Measurements from ENCODE around the gene RNF225.
A peak's percentile ranks its signal among the peaks of the same experiment; 100 is the strongest.
"Not testable (repeated sequence)": the region's sequence is repeated elsewhere in the genome, so short reads cannot be mapped to it uniquely, and the experiment has no call there.

RNF225 gene

GRCh38 chr19:58374200-58374599, 21.3 kb upstream of the RNF225 start:
- DNase-seq, result no peak
- CTCF ChIA-PET, result no interaction called here
- H3K36me3 Mint-ChIP-seq, result no peaks in the 10 kb centered on the region
- H3K9me3 Mint-ChIP-seq, result no peaks in the 10 kb centered on the region
- no peaks in the 10 kb centered on the region for H3K27me3 Mint-ChIP-seq
- no peak overlapping the region for H3K27ac Mint-ChIP-seq
- H3K4me1 Mint-ChIP-seq, result peaks cover 3% of the 10 kb centered on the region
- H3K4me3 Mint-ChIP-seq, result no peak overlapping the region

- H3K9me3 Mint-ChIP-seq, H3K36me3 Mint-ChIP-seq, H3K27ac Mint-ChIP-seq, H3K27me3 Mint-ChIP-seq, DNase-seq, H3K4me3 Mint-ChIP-seq: not testable (repeated sequence)
- CTCF ChIA-PET, result interaction anchor here (0.9 kb wide), 1 partner anchor 14 kb away, joined by 5 read pairs; no protein-coding TSS in a partner anchor
- H3K4me1 Mint-ChIP-seq, result peaks cover 18% of the 10 kb centered on the region
Measured at GRCh38 chr19:58376724-58377123, 18.7 kb upstream of the RNF225 start.

DNA sequence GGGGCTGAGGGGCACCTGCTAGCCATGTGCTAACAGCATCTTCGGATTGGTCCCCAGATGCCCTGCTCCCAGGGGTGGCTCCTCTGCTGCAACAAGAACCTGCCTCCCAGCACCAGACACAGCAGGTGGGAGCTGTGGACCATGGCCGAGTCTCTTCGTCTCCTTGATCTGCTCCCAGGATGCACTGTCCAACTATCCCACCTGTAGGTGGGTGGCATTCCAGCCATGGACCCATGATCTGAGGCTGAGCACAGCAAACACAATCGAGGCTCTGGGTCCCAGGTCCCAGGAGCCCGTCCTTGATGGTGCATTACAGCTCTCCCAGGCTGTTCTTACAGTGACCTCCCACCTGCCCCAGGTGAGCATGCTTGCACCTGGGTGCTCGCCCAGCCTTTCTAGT, 16.2 kb upstream of the RNF225 start:
- Mint-ChIP-seq H3K4me3 (peak overlapping the region; percentile 84), H3K27me3 (no peaks in the 10 kb centered on the region), H3K36me3 (no peaks in the 10 kb centered on the region), H3K27ac (no peak overlapping the region), H3K4me1 (peaks cover 28% of the 10 kb centered on the region), H3K9me3 (no peaks in the 10 kb centered on the region)
- no peak for DNase-seq
- CTCF ChIA-PET, result interaction anchor here (1.4 kb wide), 1 partner anchor 139 kb away, joined by 3 read pairs; no protein-coding TSS in a partner anchor

DNA sequence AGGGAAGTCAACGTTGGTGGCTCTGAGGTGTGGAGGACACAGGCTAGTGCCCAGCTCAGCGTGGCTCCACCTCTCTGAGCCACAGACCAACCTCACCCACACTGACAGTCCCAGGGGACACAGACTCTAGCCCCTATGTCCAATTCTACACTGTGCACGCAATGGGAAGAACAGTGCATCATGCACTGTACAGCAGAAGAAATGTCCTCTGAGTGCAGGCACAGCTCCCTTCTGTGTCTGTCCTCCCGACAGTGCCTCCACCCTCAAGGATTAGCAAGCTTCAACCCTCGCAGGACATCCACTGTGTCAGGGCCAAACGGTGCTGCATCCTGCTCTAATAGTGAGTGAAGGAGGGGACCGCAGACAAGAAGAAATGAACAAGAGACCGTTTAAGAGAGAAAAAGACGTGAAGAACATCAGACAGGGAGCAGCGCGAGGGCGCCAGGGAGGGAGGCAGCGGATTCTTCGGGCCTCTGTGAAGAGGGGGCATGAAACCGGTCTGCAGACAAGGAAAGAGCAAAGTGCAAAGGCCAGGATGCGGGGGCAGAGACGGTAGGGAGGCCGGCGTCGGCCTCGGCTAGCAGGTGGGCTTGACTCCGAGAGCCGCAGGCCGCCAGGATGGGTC, 15.3 kb upstream of the RNF225 start:
- CTCF ChIA-PET, result interaction anchor here (0.6 to 1.4 kb wide), 2 partner anchors 33 to 138 kb away, joined by 3 read pairs; no protein-coding TSS in a partner anchor
- DNase-seq, result no peak
- H3K27me3 Mint-ChIP-seq, result no peaks in the 10 kb centered on the region
- H3K27ac Mint-ChIP-seq, result peak overlapping the region; percentile 91
- H3K9me3 Mint-ChIP-seq, result no peaks in the 10 kb centered on the region
- H3K4me1 Mint-ChIP-seq, result peaks cover 31% of the 10 kb centered on the region
- no peaks in the 10 kb centered on the region for H3K36me3 Mint-ChIP-seq
- peak overlapping the region; percentile 84 for H3K4me3 Mint-ChIP-seq

DNA sequence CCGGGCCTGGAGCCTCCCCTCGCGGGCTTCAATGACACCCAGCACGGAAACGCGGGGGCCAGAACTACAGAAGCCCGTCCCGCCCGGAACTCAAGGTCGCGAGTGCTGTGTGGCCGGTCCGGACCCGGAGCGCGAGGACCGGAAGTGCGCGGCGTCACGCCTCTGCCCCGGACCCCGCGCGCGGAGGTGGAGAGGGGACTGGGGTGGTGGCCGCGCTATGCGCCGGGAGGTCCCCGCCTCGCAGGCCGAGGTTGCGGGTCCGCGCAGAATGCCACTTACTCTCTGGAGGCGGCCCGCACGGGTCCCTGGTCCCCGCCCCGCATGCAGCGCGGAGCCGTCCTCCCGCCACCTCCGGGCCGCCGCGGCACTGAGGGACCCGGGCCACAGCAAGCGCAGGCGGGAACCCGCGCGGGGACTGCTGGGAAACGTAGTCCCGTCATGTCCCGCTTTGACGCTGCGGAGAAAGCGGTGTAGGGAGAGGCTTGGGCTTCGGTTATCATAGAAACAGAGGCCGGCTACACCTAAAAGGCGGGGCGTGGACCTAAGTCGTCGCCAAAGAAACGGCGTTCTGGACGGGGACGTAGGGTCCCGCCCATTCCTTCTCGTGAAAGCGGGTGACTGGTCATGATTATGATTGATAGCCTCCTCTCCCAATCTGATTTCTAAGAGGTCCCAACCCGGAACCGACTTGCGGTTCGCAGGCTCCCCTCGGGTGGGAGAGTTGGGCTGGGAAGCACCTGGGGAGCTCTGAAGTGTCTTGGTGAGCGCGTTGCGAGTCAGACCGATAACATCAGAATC, 14.6 kb upstream of the RNF225 start, which contains the start of gene ZNF837:
TSS of gene ZNF837 (minus strand) at position 369 of the 798 bp plus-strand sequence. CDS start 11,698 bp downstream, outside the sequence.
- H3K9me3 Mint-ChIP-seq, result no peaks in the 10 kb centered on the region
- peak within 1 kb of the TSS; percentile 91 for H3K27ac Mint-ChIP-seq
- peak; percentile 99 for DNase-seq
- H3K27me3 Mint-ChIP-seq, result no peaks in the 10 kb centered on the region
- peak within 1 kb of the TSS; percentile 84 for H3K4me3 Mint-ChIP-seq
- no peaks in the 10 kb centered on the region for H3K36me3 Mint-ChIP-seq
- CTCF ChIA-PET, result interaction anchor here (0.6 to 1.4 kb wide), 2 partner anchors 57 to 138 kb away, joined by 3 read pairs; no protein-coding TSS in a partner anchor
- peaks cover 36% of the 10 kb centered on the region for H3K4me1 Mint-ChIP-seq

- Mint-ChIP-seq H3K4me3 (peak overlapping the region; percentile 84), H3K9me3 (no peaks in the 10 kb centered on the region), H3K36me3 (no peaks in the 10 kb centered on the region), H3K27ac (peak overlapping the region; percentile 91), H3K4me1 (peaks cover 39% of the 10 kb centered on the region), H3K27me3 (no peaks in the 10 kb centered on the region)
- CTCF ChIA-PET, result interaction anchor here (0.6 kb wide), 1 partner anchor 58 kb away, joined by 3 read pairs; no protein-coding TSS in a partner anchor
- DNase-seq, result no peak
Measured at GRCh38 chr19:58381460-58382212, 13.8 kb upstream of the RNF225 start.

- Mint-ChIP-seq H3K27ac (no peak overlapping the region), H3K9me3 (no peaks in the 10 kb centered on the region), H3K4me3 (peak overlapping the region; percentile 43), H3K36me3 (peaks cover 4% of the 10 kb centered on the region), H3K4me1 (peaks cover 46% of the 10 kb centered on the region), H3K27me3 (no peaks in the 10 kb centered on the region)
- CTCF ChIA-PET, result no interaction called here
- no peak for DNase-seq
Measured at GRCh38 chr19:58382997-58383603, 12.4 kb upstream of the RNF225 start.

GRCh38 chr19:58385313-58385890, 10.1 kb upstream of the RNF225 start:
- DNase-seq, result no peak
- Mint-ChIP-seq H3K27me3 (no peaks in the 10 kb centered on the region), H3K9me3 (no peaks in the 10 kb centered on the region), H3K36me3 (peaks cover 17% of the 10 kb centered on the region), H3K27ac (peak overlapping the region; percentile 98), H3K4me3 (peak overlapping the region; percentile 93), H3K4me1 (peaks cover 48% of the 10 kb centered on the region)
- CTCF ChIA-PET, result no interaction called here

GRCh38 chr19:58385891-58386575, 9.4 kb upstream of the RNF225 start:
- H3K27ac Mint-ChIP-seq, result peak overlapping the region; percentile 98
- H3K4me1 Mint-ChIP-seq, result peaks cover 53% of the 10 kb centered on the region
- DNase-seq, result peak; percentile 34
- CTCF ChIA-PET, result no interaction called here
- H3K4me3 Mint-ChIP-seq, result peak overlapping the region; percentile 93
- H3K9me3 Mint-ChIP-seq, result no peaks in the 10 kb centered on the region
- H3K36me3 Mint-ChIP-seq, result peaks cover 21% of the 10 kb centered on the region
- no peaks in the 10 kb centered on the region for H3K27me3 Mint-ChIP-seq

- Mint-ChIP-seq H3K4me1 (peaks cover 51% of the 10 kb centered on the region), H3K36me3 (peaks cover 27% of the 10 kb centered on the region), H3K27me3 (no peaks in the 10 kb centered on the region), H3K9me3 (no peaks in the 10 kb centered on the region), H3K4me3 (peak within 1 kb of the TSS; percentile 93), H3K27ac (peak within 1 kb of the TSS; percentile 98)
- CTCF ChIA-PET, result no interaction called here
- peak; percentile 97 for DNase-seq
Measured at GRCh38 chr19:58386576-58387337, 8.7 kb upstream of the RNF225 start, which contains the start of gene RPS5. TSS of gene RPS5 (plus strand) at chr19:58387269. CDS start at chr19:58388138, 869 bp downstream.

- CTCF ChIA-PET, result interaction anchor here (0.6 kb wide), 1 partner anchor 44 kb away, joined by 3 read pairs; no protein-coding TSS in a partner anchor
- peaks cover 29% of the 10 kb centered on the region for H3K36me3 Mint-ChIP-seq
- no peaks in the 10 kb centered on the region for H3K27me3 Mint-ChIP-seq
Measured at GRCh38 chr19:58387338-58388174, 7.9 kb upstream of the RNF225 start.

DNA sequence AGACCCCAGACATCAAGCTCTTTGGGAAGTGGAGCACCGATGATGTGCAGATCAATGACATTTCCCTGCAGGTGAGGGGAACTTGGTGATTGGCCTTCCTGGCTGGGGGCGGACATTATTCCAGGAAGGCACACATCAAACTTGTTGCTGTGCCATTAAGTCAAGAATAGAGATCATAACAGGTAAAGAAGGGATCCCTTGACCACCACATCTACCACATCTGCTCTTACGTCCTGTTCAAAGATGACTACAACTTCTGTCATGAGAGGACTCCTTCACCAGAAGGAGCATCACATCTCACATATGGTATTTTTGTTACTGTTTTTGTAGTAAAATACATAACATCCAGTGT, 7.3 kb upstream of the RNF225 start:
- no peak for DNase-seq
- CTCF ChIA-PET, result no interaction called here
- Mint-ChIP-seq H3K4me3 (peak overlapping the region; percentile 93), H3K9me3 (no peaks in the 10 kb centered on the region), H3K27me3 (no peaks in the 10 kb centered on the region), H3K36me3 (peaks cover 34% of the 10 kb centered on the region), H3K4me1 (peaks cover 49% of the 10 kb centered on the region), H3K27ac (peak overlapping the region; percentile 83)

More at GRCh38 chr19:58387338-58388174, 7.9 kb upstream of the RNF225 start:
- no peaks in the 10 kb centered on the region for H3K9me3 Mint-ChIP-seq
- peak overlapping the region; percentile 93 for H3K4me3 Mint-ChIP-seq
- H3K4me1 Mint-ChIP-seq, result peaks cover 50% of the 10 kb centered on the region
- no peak for DNase-seq
- peak overlapping the region; percentile 98 for H3K27ac Mint-ChIP-seq
